Measurements from ENCODE around the gene TRIM58.

GRCh38 chr1:247855911-247856310, 1.1 kb upstream of the TRIM58 start:
- TF ChIP-seq, protein P1, sequence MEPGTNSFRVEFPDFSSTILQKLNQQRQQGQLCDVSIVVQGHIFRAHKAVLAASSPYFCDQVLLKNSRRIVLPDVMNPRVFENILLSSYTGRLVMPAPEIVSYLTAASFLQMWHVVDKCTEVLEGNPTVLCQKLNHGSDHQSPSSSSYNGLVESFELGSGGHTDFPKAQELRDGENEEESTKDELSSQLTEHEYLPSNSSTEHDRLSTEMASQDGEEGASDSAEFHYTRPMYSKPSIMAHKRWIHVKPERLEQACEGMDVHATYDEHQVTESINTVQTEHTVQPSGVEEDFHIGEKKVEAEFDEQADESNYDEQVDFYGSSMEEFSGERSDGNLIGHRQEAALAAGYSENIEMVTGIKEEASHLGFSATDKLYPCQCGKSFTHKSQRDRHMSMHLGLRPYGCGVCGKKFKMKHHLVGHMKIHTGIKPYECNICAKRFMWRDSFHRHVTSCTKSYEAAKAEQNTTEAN (CRISPR knock-in tag; IDR thresholded peaks at IDR 0.05), result no peak
- no peak for TF ChIP-seq TBP (optimal IDR thresholded peaks at IDR 0.05; ENCODE audit: low read depth, low read length)
- TF ChIP-seq, protein P2, sequence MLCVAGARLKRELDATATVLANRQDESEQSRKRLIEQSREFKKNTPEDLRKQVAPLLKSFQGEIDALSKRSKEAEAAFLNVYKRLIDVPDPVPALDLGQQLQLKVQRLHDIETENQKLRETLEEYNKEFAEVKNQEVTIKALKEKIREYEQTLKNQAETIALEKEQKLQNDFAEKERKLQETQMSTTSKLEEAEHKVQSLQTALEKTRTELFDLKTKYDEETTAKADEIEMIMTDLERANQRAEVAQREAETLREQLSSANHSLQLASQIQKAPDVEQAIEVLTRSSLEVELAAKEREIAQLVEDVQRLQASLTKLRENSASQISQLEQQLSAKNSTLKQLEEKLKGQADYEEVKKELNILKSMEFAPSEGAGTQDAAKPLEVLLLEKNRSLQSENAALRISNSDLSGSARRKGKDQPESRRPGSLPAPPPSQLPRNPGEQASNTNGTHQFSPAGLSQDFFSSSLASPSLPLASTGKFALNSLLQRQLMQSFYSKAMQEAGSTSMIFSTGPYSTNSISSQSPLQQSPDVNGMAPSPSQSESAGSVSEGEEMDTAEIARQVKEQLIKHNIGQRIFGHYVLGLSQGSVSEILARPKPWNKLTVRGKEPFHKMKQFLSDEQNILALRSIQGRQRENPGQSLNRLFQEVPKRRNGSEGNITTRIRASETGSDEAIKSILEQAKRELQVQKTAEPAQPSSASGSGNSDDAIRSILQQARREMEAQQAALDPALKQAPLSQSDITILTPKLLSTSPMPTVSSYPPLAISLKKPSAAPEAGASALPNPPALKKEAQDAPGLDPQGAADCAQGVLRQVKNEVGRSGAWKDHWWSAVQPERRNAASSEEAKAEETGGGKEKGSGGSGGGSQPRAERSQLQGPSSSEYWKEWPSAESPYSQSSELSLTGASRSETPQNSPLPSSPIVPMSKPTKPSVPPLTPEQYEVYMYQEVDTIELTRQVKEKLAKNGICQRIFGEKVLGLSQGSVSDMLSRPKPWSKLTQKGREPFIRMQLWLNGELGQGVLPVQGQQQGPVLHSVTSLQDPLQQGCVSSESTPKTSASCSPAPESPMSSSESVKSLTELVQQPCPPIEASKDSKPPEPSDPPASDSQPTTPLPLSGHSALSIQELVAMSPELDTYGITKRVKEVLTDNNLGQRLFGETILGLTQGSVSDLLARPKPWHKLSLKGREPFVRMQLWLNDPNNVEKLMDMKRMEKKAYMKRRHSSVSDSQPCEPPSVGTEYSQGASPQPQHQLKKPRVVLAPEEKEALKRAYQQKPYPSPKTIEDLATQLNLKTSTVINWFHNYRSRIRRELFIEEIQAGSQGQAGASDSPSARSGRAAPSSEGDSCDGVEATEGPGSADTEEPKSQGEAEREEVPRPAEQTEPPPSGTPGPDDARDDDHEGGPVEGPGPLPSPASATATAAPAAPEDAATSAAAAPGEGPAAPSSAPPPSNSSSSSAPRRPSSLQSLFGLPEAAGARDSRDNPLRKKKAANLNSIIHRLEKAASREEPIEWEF (CRISPR knock-in tag; IDR thresholded peaks at IDR 0.05), result no peak
- TF ChIP-seq CTCF (IDR thresholded peaks at IDR 0.05 in 2 of 3, conservative IDR thresholded peaks at IDR 0.05 in 1 of 3; ENCODE audit: insufficient read depth in 2 of 3, low read depth in 1 of 3, low read length in 3 of 3), result no peak
- TF ChIP-seq, protein P3, sequence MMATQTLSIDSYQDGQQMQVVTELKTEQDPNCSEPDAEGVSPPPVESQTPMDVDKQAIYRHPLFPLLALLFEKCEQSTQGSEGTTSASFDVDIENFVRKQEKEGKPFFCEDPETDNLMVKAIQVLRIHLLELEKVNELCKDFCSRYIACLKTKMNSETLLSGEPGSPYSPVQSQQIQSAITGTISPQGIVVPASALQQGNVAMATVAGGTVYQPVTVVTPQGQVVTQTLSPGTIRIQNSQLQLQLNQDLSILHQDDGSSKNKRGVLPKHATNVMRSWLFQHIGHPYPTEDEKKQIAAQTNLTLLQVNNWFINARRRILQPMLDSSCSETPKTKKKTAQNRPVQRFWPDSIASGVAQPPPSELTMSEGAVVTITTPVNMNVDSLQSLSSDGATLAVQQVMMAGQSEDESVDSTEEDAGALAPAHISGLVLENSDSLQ (IDR thresholded peaks at IDR 0.05), result no peak
- TF ChIP-seq RHOXF2B (CRISPR knock-in tag; conservative IDR thresholded peaks at IDR 0.05), result no peak
- TF ChIP-seq ZBTB1 (CRISPR knock-in tag; IDR thresholded peaks at IDR 0.05; ENCODE audit: borderline replicate concordance, low read depth), result no peak
- no peak for TF ChIP-seq ETV5 (CRISPR knock-in tag; IDR thresholded peaks at IDR 0.05; ENCODE audit: low read depth)
- TF ChIP-seq POLR2AphosphoS2 (IDR thresholded peaks at IDR 0.05; ENCODE audit: low read length), result no peak
- TF ChIP-seq ZNF23 (CRISPR knock-in tag; IDR thresholded peaks at IDR 0.05), result no peak
- TF ChIP-seq MAZ (CRISPR knock-in tag; conservative IDR thresholded peaks at IDR 0.05 in 1 of 2, IDR thresholded peaks at IDR 0.05 in 1 of 2), result no peak
- no peak for TF ChIP-seq REST (IDR thresholded peaks at IDR 0.05; ENCODE audit: borderline replicate concordance)
- no peak for TF ChIP-seq REST (CRISPR knock-in tag; IDR thresholded peaks at IDR 0.05; ENCODE audit: low read depth)
